Urinary bladder (tissue), 4 donors: ENCODE measurements around the gene NINL. TPM values are rescaled to one million over a fixed set of nuclear protein-coding genes. Genes with fewer than 3 reads are reported as not detected.
"Not testable (repeated sequence)": the region's sequence is repeated elsewhere in the genome, so short reads cannot be mapped to it uniquely, and the experiment has no call there.

Source experiments
- DNase-seq: peaks from one replicate; pipeline ENCODE4 v3.0.0-alpha.2; 2015; ENCODE audit errors: extremely low spot score
- H3K27ac ChIP-seq: one replicate; pipeline ENCODE4 v1.5.1; 2013; ENCODE audit warnings: low read depth, mild to moderate bottlenecking, moderate library complexity
- H3K36me3 ChIP-seq: one replicate; pipeline ENCODE4 v1.6.1; 2013; ENCODE audit warnings: mild to moderate bottlenecking, moderate library complexity; ENCODE audit not compliant: insufficient read depth
- H3K4me1 ChIP-seq: one replicate; pipeline ENCODE4 v1.6.1; 2013; ENCODE audit warnings: mild to moderate bottlenecking, moderate library complexity; ENCODE audit not compliant: insufficient read depth
- H3K4me3 ChIP-seq: one replicate; pipeline ENCODE4 v1.5.1; 2013; ENCODE audit warnings: low read depth, low read length
- WGBS: extraction: QIAGEN DNeasy Blood & Tissue Kit; methylation state at CpG from one replicate; pipeline ENCODE4 v1.1.7; 2013; 5-methylcytosine and 5-hydroxymethylcytosine counted together
- polyA plus RNA-seq: library from polyadenylated mRNA; stranded (reverse); fragments of 200-250 nt; gene quantifications from one replicate; pipeline ENCODE4 v1.2.3, GENCODE V29; 2013
- total RNA-seq: library from RNA; depleted of rRNA; stranded (reverse); fragments of >200 nt; gene quantifications from one replicate; pipeline ENCODE4 v1.2.3, GENCODE V29; 2014
- donor health status: healthy with polysubstance abuse.
- donor health status: healthy.

The NINL gene
- total and polyA plus RNA-seq, 2 donors: 6.2 to 11.3 TPM

GRCh38 chr20:25504366-25505135 is 80.8 kb downstream of the NINL start:
- Histone ChIP-seq H3K27ac (no peak overlapping the region), H3K4me1 (no peaks in the 10 kb centered on the region), H3K4me3 (no peak overlapping the region), H3K36me3 (no peaks in the 10 kb centered on the region)
- DNase-seq: no peak
- 90% methylated on average over 15 of the region's 15 CpGs for WGBS

- no peak for DNase-seq
- Histone ChIP-seq H3K36me3 (no peaks in the 10 kb centered on the region), H3K4me3 (no peak overlapping the region), H3K4me1 (no peaks in the 10 kb centered on the region), H3K27ac (no peak overlapping the region)
- WGBS: 55% methylated on average over 12 of the region's 12 CpGs
Observed at GRCh38 chr20:25503936-25504335, 81.4 kb downstream of the NINL start.

- H3K27ac ChIP-seq, DNase-seq, H3K4me1 ChIP-seq, H3K4me3 ChIP-seq, H3K36me3 ChIP-seq: not testable (repeated sequence)
- WGBS: 92% methylated on average over 6 of the region's 6 CpGs
Observed at GRCh38 chr20:25503051-25503639, 82.2 kb downstream of the NINL start.

- H3K27ac ChIP-seq: no peak overlapping the region
- H3K4me3 ChIP-seq: no peak overlapping the region
- H3K4me1 ChIP-seq: no peaks in the 10 kb centered on the region
- no peak for DNase-seq
- no peaks in the 10 kb centered on the region for H3K36me3 ChIP-seq
- 92% methylated on average over 13 of the region's 13 CpGs for WGBS
Observed at GRCh38 chr20:25500880-25501351, 84.4 kb downstream of the NINL start.

- H3K27ac ChIP-seq: no peak overlapping the region
- no peaks in the 10 kb centered on the region for H3K36me3 ChIP-seq
- no peak overlapping the region for H3K4me3 ChIP-seq
- no peak for DNase-seq
- WGBS: 91% methylated on average over 8 of the region's 8 CpGs
- no peaks in the 10 kb centered on the region for H3K4me1 ChIP-seq
Observed at GRCh38 chr20:25499855-25500434, 85.4 kb downstream of the NINL start.

GRCh38 chr20:25499031-25499430 is 86.3 kb downstream of the NINL start:
- no peak for DNase-seq
- Histone ChIP-seq H3K4me3 (no peak overlapping the region), H3K36me3 (no peaks in the 10 kb centered on the region), H3K27ac (no peak overlapping the region), H3K4me1 (no peaks in the 10 kb centered on the region)
- WGBS: 92% methylated on average over 13 of the region's 13 CpGs

- H3K4me3 ChIP-seq: no peak overlapping the region
- no peaks in the 10 kb centered on the region for H3K36me3 ChIP-seq
- no peaks in the 10 kb centered on the region for H3K4me1 ChIP-seq
- 94% methylated on average over 6 of the region's 6 CpGs for WGBS
- H3K27ac ChIP-seq: no peak overlapping the region
- no peak for DNase-seq
Observed at GRCh38 chr20:25498280-25498606, 87.1 kb downstream of the NINL start.

GRCh38 chr20:25497586-25498279 is 87.6 kb downstream of the NINL start:
- H3K27ac ChIP-seq: no peak overlapping the region
- H3K4me3 ChIP-seq: no peak overlapping the region
- no peak for DNase-seq
- no peaks in the 10 kb centered on the region for H3K4me1 ChIP-seq
- H3K36me3 ChIP-seq: no peaks in the 10 kb centered on the region
- 93% methylated on average over 22 of the region's 22 CpGs for WGBS

- WGBS: 87% methylated on average over 9 of the region's 9 CpGs
- Histone ChIP-seq H3K36me3 (no peaks in the 10 kb centered on the region), H3K27ac (no peak overlapping the region), H3K4me1 (no peaks in the 10 kb centered on the region), H3K4me3 (no peak overlapping the region)
- no peak for DNase-seq
Observed at GRCh38 chr20:25496968-25497401, 88.3 kb downstream of the NINL start.

GRCh38 chr20:25496165-25496967 is 89.0 kb downstream of the NINL start:
- H3K4me1 ChIP-seq: no peaks in the 10 kb centered on the region
- no peaks in the 10 kb centered on the region for H3K36me3 ChIP-seq
- no peak overlapping the region for H3K4me3 ChIP-seq
- WGBS: 96% methylated on average over 14 of the region's 14 CpGs
- no peak overlapping the region for H3K27ac ChIP-seq
- DNase-seq: no peak

- no peaks in the 10 kb centered on the region for H3K4me1 ChIP-seq
- 82% methylated on average over 18 of the region's 18 CpGs for WGBS
- DNase-seq: no peak
- no peaks in the 10 kb centered on the region for H3K36me3 ChIP-seq
- H3K27ac ChIP-seq: no peak overlapping the region
- no peak overlapping the region for H3K4me3 ChIP-seq
Observed at GRCh38 chr20:25495189-25495824, 90.0 kb downstream of the NINL start.

- no peak overlapping the region for H3K4me3 ChIP-seq
- no peak for DNase-seq
- no peaks in the 10 kb centered on the region for H3K4me1 ChIP-seq
- H3K36me3 ChIP-seq: no peaks in the 10 kb centered on the region
- H3K27ac ChIP-seq: no peak overlapping the region
- WGBS: 91% methylated on average over 17 of the region's 17 CpGs
Observed at GRCh38 chr20:25494506-25495188, 90.7 kb downstream of the NINL start.
